Measurements from ENCODE around the gene ESYT1. TPM values are rescaled to one million over a fixed set of nuclear protein-coding genes. Genes with fewer than 3 reads are reported as not detected.

ESYT1 gene
- total RNA-seq, 1 donor from 2014 or later = 127 TPM

- H3K9me3 Mint-ChIP-seq (ENCODE audit: unreplicated experiment) = peaks cover 3% of the 10 kb centered on the region
- no peak overlapping the region for H3K4me3 Mint-ChIP-seq (ENCODE audit: unreplicated experiment)
- peaks cover 8% of the 10 kb centered on the region for H3K27me3 Mint-ChIP-seq (ENCODE audit: unreplicated experiment)
- no peak overlapping the region for H3K27ac Mint-ChIP-seq (ENCODE audit: unreplicated experiment)
- DNase-seq (ENCODE audit: extremely low spot score, unreplicated experiment) = no peak
- H3K36me3 Mint-ChIP-seq (ENCODE audit: unreplicated experiment) = no peaks in the 10 kb centered on the region
- TF ChIP-seq, protein P1, sequence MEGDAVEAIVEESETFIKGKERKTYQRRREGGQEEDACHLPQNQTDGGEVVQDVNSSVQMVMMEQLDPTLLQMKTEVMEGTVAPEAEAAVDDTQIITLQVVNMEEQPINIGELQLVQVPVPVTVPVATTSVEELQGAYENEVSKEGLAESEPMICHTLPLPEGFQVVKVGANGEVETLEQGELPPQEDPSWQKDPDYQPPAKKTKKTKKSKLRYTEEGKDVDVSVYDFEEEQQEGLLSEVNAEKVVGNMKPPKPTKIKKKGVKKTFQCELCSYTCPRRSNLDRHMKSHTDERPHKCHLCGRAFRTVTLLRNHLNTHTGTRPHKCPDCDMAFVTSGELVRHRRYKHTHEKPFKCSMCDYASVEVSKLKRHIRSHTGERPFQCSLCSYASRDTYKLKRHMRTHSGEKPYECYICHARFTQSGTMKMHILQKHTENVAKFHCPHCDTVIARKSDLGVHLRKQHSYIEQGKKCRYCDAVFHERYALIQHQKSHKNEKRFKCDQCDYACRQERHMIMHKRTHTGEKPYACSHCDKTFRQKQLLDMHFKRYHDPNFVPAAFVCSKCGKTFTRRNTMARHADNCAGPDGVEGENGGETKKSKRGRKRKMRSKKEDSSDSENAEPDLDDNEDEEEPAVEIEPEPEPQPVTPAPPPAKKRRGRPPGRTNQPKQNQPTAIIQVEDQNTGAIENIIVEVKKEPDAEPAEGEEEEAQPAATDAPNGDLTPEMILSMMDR (IDR thresholded peaks at IDR 0.05) = no peak
- no peaks in the 10 kb centered on the region for H3K4me1 Mint-ChIP-seq (ENCODE audit: unreplicated experiment)
Observed at GRCh38 chr12:56097738-56098137, 30.3 kb upstream of the ESYT1 start.

DNA sequence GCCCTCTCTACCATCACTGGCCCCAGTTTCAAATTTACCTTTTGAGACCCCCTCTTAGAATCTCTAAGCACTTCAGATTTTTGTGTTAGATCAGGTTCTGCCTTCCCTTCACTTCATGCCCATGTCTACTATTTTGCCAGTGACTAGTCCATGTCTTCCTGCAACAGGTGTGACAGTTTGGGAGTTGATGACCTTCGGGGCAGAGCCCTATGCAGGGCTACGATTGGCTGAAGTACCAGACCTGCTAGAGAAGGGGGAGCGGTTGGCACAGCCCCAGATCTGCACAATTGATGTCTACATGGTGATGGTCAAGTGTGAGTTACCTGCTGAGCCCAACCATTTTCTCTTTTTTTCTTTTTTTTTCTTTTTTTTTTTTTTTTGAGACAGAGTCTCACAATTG lies 29.5 kb upstream of the ESYT1 start:
- Mint-ChIP-seq H3K27ac (ENCODE audit: unreplicated experiment) (no peak overlapping the region), H3K36me3 (ENCODE audit: unreplicated experiment) (no peaks in the 10 kb centered on the region), H3K4me3 (ENCODE audit: unreplicated experiment) (no peak overlapping the region), H3K27me3 (ENCODE audit: unreplicated experiment) (peaks cover 8% of the 10 kb centered on the region), H3K4me1 (ENCODE audit: unreplicated experiment) (peaks cover 6% of the 10 kb centered on the region), H3K9me3 (ENCODE audit: unreplicated experiment) (no peaks in the 10 kb centered on the region)
- TF ChIP-seq, protein P1 (IDR thresholded peaks at IDR 0.05) = no peak
- no peak for DNase-seq (ENCODE audit: extremely low spot score, unreplicated experiment)

- H3K9me3 Mint-ChIP-seq (ENCODE audit: unreplicated experiment) = no peaks in the 10 kb centered on the region
- TF ChIP-seq, protein P1 (IDR thresholded peaks at IDR 0.05) = no peak
- no peak overlapping the region for H3K27ac Mint-ChIP-seq (ENCODE audit: unreplicated experiment)
- H3K4me1 Mint-ChIP-seq (ENCODE audit: unreplicated experiment) = peaks cover 16% of the 10 kb centered on the region
- DNase-seq (ENCODE audit: extremely low spot score, unreplicated experiment) = no peak
- H3K36me3 Mint-ChIP-seq (ENCODE audit: unreplicated experiment) = no peaks in the 10 kb centered on the region
- H3K4me3 Mint-ChIP-seq (ENCODE audit: unreplicated experiment) = no peak overlapping the region
- peaks cover 8% of the 10 kb centered on the region for H3K27me3 Mint-ChIP-seq (ENCODE audit: unreplicated experiment)
Observed at GRCh38 chr12:56099787-56100186, 28.3 kb upstream of the ESYT1 start.

GRCh38 chr12:56101045-56101444 lies 27.0 kb upstream of the ESYT1 start:
- DNase-seq (ENCODE audit: extremely low spot score, unreplicated experiment) = no peak
- Mint-ChIP-seq H3K9me3 (ENCODE audit: unreplicated experiment) (no peaks in the 10 kb centered on the region), H3K27ac (ENCODE audit: unreplicated experiment) (no peak overlapping the region), H3K4me3 (ENCODE audit: unreplicated experiment) (no peak overlapping the region), H3K36me3 (ENCODE audit: unreplicated experiment) (no peaks in the 10 kb centered on the region), H3K27me3 (ENCODE audit: unreplicated experiment) (peaks cover 5% of the 10 kb centered on the region), H3K4me1 (ENCODE audit: unreplicated experiment) (peaks cover 24% of the 10 kb centered on the region)
- TF ChIP-seq, protein P1 (IDR thresholded peaks at IDR 0.05) = no peak

DNA sequence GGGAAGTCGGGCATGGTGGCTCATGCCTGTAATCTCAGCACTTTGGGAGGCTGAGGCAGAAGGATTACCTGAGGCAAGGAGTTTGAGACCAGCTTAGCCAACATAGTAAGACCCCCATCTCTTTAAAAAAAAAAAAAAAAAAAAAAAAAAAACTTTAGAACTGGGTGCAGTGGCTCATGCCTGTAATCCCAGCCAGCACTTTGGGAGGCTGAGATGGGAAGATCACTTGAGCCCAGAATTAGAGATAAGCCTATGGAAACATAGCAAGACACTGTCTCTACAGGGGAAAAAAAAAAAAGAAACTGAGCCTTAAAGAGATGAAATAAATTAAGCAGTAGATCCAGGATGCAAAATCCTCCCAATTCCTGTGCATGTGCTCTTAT lies 25.4 kb upstream of the ESYT1 start:
- Mint-ChIP-seq H3K27ac (ENCODE audit: unreplicated experiment) (no peak overlapping the region), H3K4me3 (ENCODE audit: unreplicated experiment) (no peak overlapping the region), H3K4me1 (ENCODE audit: unreplicated experiment) (peaks cover 30% of the 10 kb centered on the region), H3K27me3 (ENCODE audit: unreplicated experiment) (no peaks in the 10 kb centered on the region), H3K36me3 (ENCODE audit: unreplicated experiment) (peaks cover 8% of the 10 kb centered on the region), H3K9me3 (ENCODE audit: unreplicated experiment) (no peaks in the 10 kb centered on the region)
- TF ChIP-seq, protein P1 (IDR thresholded peaks at IDR 0.05) = no peak
- no peak for DNase-seq (ENCODE audit: extremely low spot score, unreplicated experiment)

Measured in osteocyte (in vitro differentiated cells).